GM12891 (cell line): ENCODE results near the gene DPH5.

ENCODE experiments used
- POLR2A ChIP-seq: IDR thresholded peaks from 2 replicates; pipeline ENCODE4 v1.6.1; 2011; ENCODE audit warnings: low read depth, low read length, control low read depth
- POLR2AphosphoS5 ChIP-seq: IDR thresholded peaks from 2 replicates; pipeline ENCODE4 v1.6.1; 2011; ENCODE audit warnings: low read depth, low read length, control low read depth
- SPI1 ChIP-seq: IDR thresholded peaks from 2 replicates; pipeline ENCODE4 v1.6.1; 2011; ENCODE audit warnings: low read depth, low read length, control low read depth
- TAF1 ChIP-seq: IDR thresholded peaks from 2 replicates; pipeline ENCODE4 v1.6.1; 2011; ENCODE audit warnings: low read depth, low read length, control low read depth

- TF ChIP-seq POLR2AphosphoS5 (no peak), POLR2A (no peak), TAF1 (no peak), SPI1 (no peak)
Measured at GRCh38 chr1:100942304-100943046, 83.1 kb downstream of the DPH5 start.
